NCI-H1930 (cell line): ENCODE data around the gene SLC2A6.
"Not testable (repeated sequence)": the region's sequence is repeated elsewhere in the genome, so short reads cannot be mapped to it uniquely, and the experiment has no call there.

ENCODE experiments used
- DNase-seq, 2 experiments: peaks; one replicate each; lab custom pipeline; 2025; lab: John Stamatoyannopoulos, UW

Gene SLC2A6

GRCh38 chr9:133460405-133461175, 18.3 kb downstream of the SLC2A6 start:
- peak; percentile 54 to 59 for DNase-seq

- peak; percentile 96 to 99 for DNase-seq
Observed at GRCh38 chr9:133459476-133460404, 19.2 kb downstream of the SLC2A6 start, which contains the start of gene CACFD1. Gene CACFD1, plus strand, starts transcription at chr9:133459978. Its CDS starts 89 bp downstream, at chr9:133460067.

- no peak for DNase-seq
Observed at GRCh38 chr9:133458643-133459312, 20.1 kb downstream of the SLC2A6 start.

- no peak for DNase-seq
Observed at GRCh38 chr9:133457748-133458147, 21.2 kb downstream of the SLC2A6 start.

- no peak for DNase-seq
Observed at GRCh38 chr9:133457233-133457632, 21.7 kb downstream of the SLC2A6 start.

- no peak for DNase-seq
Observed at GRCh38 chr9:133456409-133456808, 22.5 kb downstream of the SLC2A6 start.

GRCh38 chr9:133455936-133456335, 23.0 kb downstream of the SLC2A6 start:
- no peak for DNase-seq

- DNase-seq: no peak
Observed at GRCh38 chr9:133454943-133455673, 23.8 kb downstream of the SLC2A6 start.

- no peak for DNase-seq
Observed at GRCh38 chr9:133454325-133454724, 24.6 kb downstream of the SLC2A6 start.

GRCh38 chr9:133453651-133454050, 25.2 kb downstream of the SLC2A6 start:
- DNase-seq: no peak

- DNase-seq: no peak
Observed at GRCh38 chr9:133452562-133452961, 26.3 kb downstream of the SLC2A6 start.

- DNase-seq: not testable (repeated sequence)
Observed at GRCh38 chr9:133451865-133452264, 27.0 kb downstream of the SLC2A6 start.

GRCh38 chr9:133449760-133450159, 29.1 kb downstream of the SLC2A6 start:
- no peak for DNase-seq

GRCh38 chr9:133448487-133448972, 30.4 kb downstream of the SLC2A6 start:
- DNase-seq: no peak

- no peak for DNase-seq
Observed at GRCh38 chr9:133445293-133445969, 33.5 kb downstream of the SLC2A6 start.

GRCh38 chr9:133443982-133444381, 34.9 kb downstream of the SLC2A6 start:
- DNase-seq: no peak

- no peak for DNase-seq
Observed at GRCh38 chr9:133443248-133443647, 35.7 kb downstream of the SLC2A6 start.

GRCh38 chr9:133441571-133441970, 37.3 kb downstream of the SLC2A6 start:
- no peak for DNase-seq

GRCh38 chr9:133440874-133441273, 38.0 kb downstream of the SLC2A6 start:
- DNase-seq: no peak

GRCh38 chr9:133439337-133439736, 39.6 kb downstream of the SLC2A6 start:
- no peak for DNase-seq
